Mucosa of rectum (tissue), 2 donors: Measurements from ENCODE around the gene KANSL3.

Experiments used
- H3K27ac ChIP-seq, 2 donors: one replicate each; pipeline ENCODE4 v1.7.0; 2013; ENCODE audit warnings: inconsistent platforms in 2 of 2, low read depth in 2 of 2, low read length in 2 of 2
- H3K27me3 ChIP-seq, 2 donors: one replicate each; pipeline ENCODE4 v1.7.0; 2013; ENCODE audit warnings: low read length in 2 of 2; ENCODE audit not compliant: control insufficient read depth in 2 of 2, insufficient read depth in 2 of 2
- H3K36me3 ChIP-seq, 2 donors: one replicate each; pipeline ENCODE4 v1.7.0; 2013; ENCODE audit warnings: low read length in 2 of 2; ENCODE audit not compliant: control insufficient read depth in 2 of 2, insufficient read depth in 2 of 2
- H3K4me1 ChIP-seq, 2 donors: one replicate each; pipeline ENCODE4 v1.7.0; 2013; ENCODE audit warnings: low read length in 2 of 2, mild to moderate bottlenecking in 1 of 2; ENCODE audit not compliant: control insufficient read depth in 2 of 2, insufficient read depth in 2 of 2
- H3K4me3 ChIP-seq, 2 donors: one replicate each; pipeline ENCODE4 v1.7.0; 2013; ENCODE audit warnings: low read length in 2 of 2
- H3K9ac ChIP-seq, 2 donors: one replicate each; pipeline ENCODE4 v1.7.0; 2013; ENCODE audit warnings: low read length in 2 of 2, low read depth in 1 of 2, mild to moderate bottlenecking in 1 of 2
- H3K9me3 ChIP-seq, 2 donors: one replicate each; pipeline ENCODE4 v1.7.0; 2013; ENCODE audit warnings: low read length in 2 of 2; ENCODE audit not compliant: control insufficient read depth in 2 of 2
- donor health status: healthy.
- donor health status: Normal muscosa, but diverticular disease.

KANSL3 gene

DNA sequence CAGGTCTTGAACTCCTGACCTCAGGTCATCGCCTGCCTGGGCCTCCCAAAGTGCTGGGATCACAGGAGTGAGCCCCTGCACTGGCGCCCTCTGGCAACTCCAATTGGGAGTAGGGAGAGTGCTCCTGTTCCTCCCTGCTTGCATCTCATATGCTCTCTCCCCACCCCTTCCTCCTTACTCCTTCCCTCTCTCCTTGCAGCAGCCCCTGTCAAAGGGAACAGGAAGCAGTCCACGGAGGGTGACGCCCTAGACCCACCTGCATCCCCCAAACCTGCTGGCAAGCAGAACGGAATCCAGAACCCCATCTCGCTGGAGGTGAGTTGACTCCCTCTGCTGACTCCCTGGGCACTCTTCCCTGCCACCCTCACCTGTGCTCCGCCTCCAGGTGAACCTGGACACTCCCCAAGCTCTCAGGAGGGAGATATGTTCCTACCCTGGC, 90.9 kb downstream of the KANSL3 start:
- no peaks in the 10 kb centered on the region for H3K27me3 ChIP-seq
- no peaks in the 10 kb centered on the region for H3K9me3 ChIP-seq
- H3K9ac ChIP-seq: no peak overlapping the region
- no peak overlapping the region for H3K27ac ChIP-seq
- H3K4me1 ChIP-seq: peaks cover 0 to 2% of the 10 kb centered on the region in 2 donors
- no peak overlapping the region for H3K4me3 ChIP-seq
- peaks cover 11 to 18% of the 10 kb centered on the region in 2 donors for H3K36me3 ChIP-seq

DNA sequence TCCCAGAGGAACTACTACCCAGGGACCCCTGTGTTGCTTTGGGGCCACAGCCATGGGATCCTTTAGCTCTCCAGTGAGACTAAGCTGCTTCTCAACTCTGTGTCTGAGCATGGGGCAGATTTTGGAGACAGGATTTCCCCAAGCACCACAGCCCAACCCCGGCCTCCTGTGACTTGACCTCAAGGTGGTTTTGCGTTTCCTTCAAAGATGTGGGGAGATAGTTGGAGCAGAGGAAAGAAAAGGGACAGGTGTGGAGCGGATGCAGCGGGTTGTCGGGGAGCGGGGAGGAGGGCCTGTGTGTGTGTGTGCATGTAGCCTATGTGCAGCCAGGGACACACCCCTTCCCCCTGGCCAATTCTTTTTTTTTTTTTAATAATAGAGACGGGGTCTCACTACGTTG, 91.3 kb downstream of the KANSL3 start:
- Histone ChIP-seq H3K27ac (no peak overlapping the region), H3K4me1 (peaks cover 0 to 2% of the 10 kb centered on the region in 2 donors), H3K9ac (no peak overlapping the region), H3K36me3 (peaks cover 11 to 18% of the 10 kb centered on the region in 2 donors), H3K9me3 (no peaks in the 10 kb centered on the region), H3K4me3 (no peak overlapping the region), H3K27me3 (no peaks in the 10 kb centered on the region)

DNA sequence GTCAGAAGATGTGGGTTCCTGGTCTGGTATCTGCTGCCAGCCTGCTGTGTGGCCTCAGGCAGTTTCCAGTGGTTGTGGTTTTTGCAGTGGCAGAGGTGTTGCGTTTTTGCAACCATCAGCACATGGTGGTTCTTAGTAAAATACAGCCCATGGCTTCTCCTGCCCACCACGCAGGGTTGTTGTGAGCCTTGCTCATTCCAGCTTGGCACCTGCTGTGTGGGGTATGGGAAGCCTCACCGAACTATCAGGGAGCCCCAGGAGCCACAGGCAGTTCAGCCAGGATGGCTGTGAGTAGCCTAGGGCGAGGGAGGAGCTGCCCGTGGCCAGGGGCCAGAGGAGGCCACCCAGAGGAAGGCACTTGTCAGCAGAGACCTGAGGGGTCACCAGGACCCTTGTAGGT, 91.8 kb downstream of the KANSL3 start:
- Histone ChIP-seq H3K27me3 (no peaks in the 10 kb centered on the region), H3K4me1 (peaks cover 0 to 2% of the 10 kb centered on the region in 2 donors), H3K4me3 (no peak overlapping the region), H3K9ac (no peak overlapping the region), H3K9me3 (no peaks in the 10 kb centered on the region), H3K36me3 (peaks cover 11 to 18% of the 10 kb centered on the region in 2 donors), H3K27ac (no peak overlapping the region)
